Measurements from ENCODE around the gene UNC79. TPM values are rescaled to one million over a fixed set of nuclear protein-coding genes. Genes with fewer than 3 reads are reported as not detected.
"Not testable (repeated sequence)": the region's sequence is repeated elsewhere in the genome, so short reads cannot be mapped to it uniquely, and the experiment has no call there.

Gene UNC79
- total RNA-seq, 1 experiment from 2014 or later, result 0.07 TPM

- POLR2A ChIA-PET (ENCODE audit: unreplicated experiment), result no interaction called here
- intact Hi-C loops (cut with micrococcal nuclease; ENCODE audit: unreplicated experiment), result no loop called here
Measured at GRCh38 chr14:93493054-93493453, 62.3 kb downstream of the UNC79 start.

DNA sequence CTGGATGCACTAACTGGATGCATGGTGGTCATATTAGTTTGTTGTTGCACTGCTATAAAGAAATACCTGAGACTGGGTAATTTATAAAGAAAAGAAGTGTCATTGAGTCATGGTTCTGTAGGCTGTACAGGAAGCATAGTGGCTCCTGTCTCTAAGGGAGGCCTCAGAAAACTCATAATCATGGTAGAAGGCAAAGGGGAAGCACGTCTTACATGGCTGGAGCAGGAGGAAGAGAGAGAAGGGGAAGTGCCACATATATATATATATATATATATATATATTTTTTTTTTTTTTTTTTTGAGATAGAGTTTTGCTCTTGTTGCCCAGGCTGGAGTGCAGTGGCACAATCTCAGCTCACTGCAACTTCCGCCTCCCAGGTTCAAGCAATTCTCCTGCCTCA lies 62.9 kb downstream of the UNC79 start:
- H3K79me2 ChIP-seq (ENCODE audit: low read depth); H3F3A ChIP-seq (ENCODE audit: insufficient read depth, low read depth); H3K4me1 ChIP-seq (replicated peaks; ENCODE audit: insufficient read depth); H2AFZ ChIP-seq; POLR2A ChIA-PET (ENCODE audit: unreplicated experiment); H3K9me2 ChIP-seq (ENCODE audit: insufficient read depth); H3K4me3 ChIP-seq; intact Hi-C loops (cut with micrococcal nuclease; ENCODE audit: unreplicated experiment); H3K9me3 ChIP-seq (ENCODE audit: insufficient read depth, low read depth); H3K36me3 ChIP-seq (ENCODE audit: low read depth); H4K20me1 ChIP-seq (ENCODE audit: insufficient read depth); H3K4me2 ChIP-seq; H3K27ac ChIP-seq; CTCF ChIA-PET; DNase-seq; BruUV-seq (replicated peaks): not testable (repeated sequence)
- H3K27me3 ChIP-seq (ENCODE audit: insufficient read depth, low read depth), result peaks cover 14% of the 10 kb centered on the region; the same call in 1 of the 2 replicates

More at GRCh38 chr14:93493054-93493453, 62.3 kb downstream of the UNC79 start:
- Histone ChIP-seq H3K4me3 (no peak overlapping the region), H3F3A (ENCODE audit: insufficient read depth, low read depth) (no peaks in the 10 kb centered on the region), H3K9me2 (ENCODE audit: insufficient read depth) (no peaks in the 10 kb centered on the region), H3K4me1 (replicated peaks; ENCODE audit: insufficient read depth) (no peaks in the 10 kb centered on the region), H2AFZ (no peak overlapping the region), H3K9me3 (ENCODE audit: insufficient read depth, low read depth) (no peaks in the 10 kb centered on the region), H3K27ac (no peak overlapping the region), H3K27me3 (ENCODE audit: insufficient read depth, low read depth) (0 out of 2 replicates have a peak, but pooled peaks cover 10% of the 10 kb centered on the region), H4K20me1 (ENCODE audit: insufficient read depth) (no peaks in the 10 kb centered on the region), H3K36me3 (ENCODE audit: low read depth) (no peaks in the 10 kb centered on the region), H3K79me2 (ENCODE audit: low read depth) (no peaks in the 10 kb centered on the region), H3K4me2 (no peak overlapping the region)
- no TSS peak for BruUV-seq (replicated peaks)
- CTCF ChIA-PET, result no interaction called here
- no peak for DNase-seq
- TF ChIP-seq CTCF (conservative IDR thresholded peaks at IDR 0.05), result no peak
- TF ChIP-seq EZH2 (IDR thresholded peaks at IDR 0.05; ENCODE audit: low read depth), result no peak

- no peak overlapping the region for H3K4me2 ChIP-seq
Measured at GRCh38 chr14:93496856-93497741, 66.4 kb downstream of the UNC79 start.

More at GRCh38 chr14:93496856-93497741, 66.4 kb downstream of the UNC79 start:
- H3K9me3 ChIP-seq (ENCODE audit: insufficient read depth, low read depth), result no peaks in the 10 kb centered on the region
- TF ChIP-seq EZH2 (IDR thresholded peaks at IDR 0.05; ENCODE audit: low read depth), result no peak
- no peak for TF ChIP-seq CTCF (conservative IDR thresholded peaks at IDR 0.05)
- no peak overlapping the region for H2AFZ ChIP-seq
- no peaks in the 10 kb centered on the region for H4K20me1 ChIP-seq (ENCODE audit: insufficient read depth)
- H3F3A ChIP-seq (ENCODE audit: insufficient read depth, low read depth), result no peaks in the 10 kb centered on the region
- H3K79me2 ChIP-seq (ENCODE audit: low read depth), result no peaks in the 10 kb centered on the region
- BruUV-seq (replicated peaks), result no TSS peak
- intact Hi-C loops (cut with micrococcal nuclease; ENCODE audit: unreplicated experiment), result no loop called here
- no peak for DNase-seq
- peaks cover 36% of the 10 kb centered on the region for H3K27me3 ChIP-seq (ENCODE audit: insufficient read depth, low read depth)
- H3K36me3 ChIP-seq (ENCODE audit: low read depth), result no peaks in the 10 kb centered on the region
- ChIA-PET CTCF (no interaction called here), POLR2A (ENCODE audit: unreplicated experiment) (interaction anchor here (0.8 kb wide), 1 partner anchor 100 kb away, joined by 5 read pairs; no protein-coding TSS in a partner anchor)
- H3K4me3 ChIP-seq, result no peak overlapping the region
- H3K4me1 ChIP-seq (replicated peaks; ENCODE audit: insufficient read depth), result no peaks in the 10 kb centered on the region
- no peak overlapping the region for H3K27ac ChIP-seq
- no peaks in the 10 kb centered on the region for H3K9me2 ChIP-seq (ENCODE audit: insufficient read depth)

Measured in PC-9 (cell line).